Measurements from ENCODE around the gene PCDHB9.
"Not testable (repeated sequence)": the region's sequence is repeated elsewhere in the genome, so short reads cannot be mapped to it uniquely, and the experiment has no call there.

PCDHB9 gene

DNA sequence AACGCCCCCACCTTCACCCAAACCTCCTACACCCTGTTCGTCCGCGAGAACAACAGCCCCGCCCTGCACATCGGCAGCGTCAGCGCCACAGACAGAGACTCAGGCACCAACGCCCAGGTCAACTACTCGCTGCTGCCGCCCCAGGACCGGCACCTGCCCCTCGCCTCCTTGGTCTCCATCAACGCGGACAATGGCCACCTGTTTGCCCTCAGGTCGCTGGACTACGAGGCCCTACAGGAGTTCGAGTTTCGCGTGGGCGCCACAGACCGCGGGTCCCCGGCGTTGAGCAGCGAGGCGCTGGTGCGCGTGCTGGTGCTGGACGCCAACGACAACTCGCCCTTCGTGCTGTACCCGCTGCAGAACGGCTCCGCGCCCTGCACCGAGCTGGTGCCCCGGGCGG, 37.9 kb downstream of the PCDHB9 start:
- not testable (repeated sequence) for H3K36me3 ChIP-seq (ENCODE audit: control insufficient read depth, insufficient read depth, low read length); H3K9ac ChIP-seq (ENCODE audit: low read length); H3K4me3 ChIP-seq (ENCODE audit: low read length); H3K4me1 ChIP-seq (ENCODE audit: control insufficient read depth, insufficient read depth, low read length); H3K27me3 ChIP-seq (ENCODE audit: control insufficient read depth, insufficient read depth, low read length); H3K27ac ChIP-seq (ENCODE audit: low read depth, low read length)

DNA sequence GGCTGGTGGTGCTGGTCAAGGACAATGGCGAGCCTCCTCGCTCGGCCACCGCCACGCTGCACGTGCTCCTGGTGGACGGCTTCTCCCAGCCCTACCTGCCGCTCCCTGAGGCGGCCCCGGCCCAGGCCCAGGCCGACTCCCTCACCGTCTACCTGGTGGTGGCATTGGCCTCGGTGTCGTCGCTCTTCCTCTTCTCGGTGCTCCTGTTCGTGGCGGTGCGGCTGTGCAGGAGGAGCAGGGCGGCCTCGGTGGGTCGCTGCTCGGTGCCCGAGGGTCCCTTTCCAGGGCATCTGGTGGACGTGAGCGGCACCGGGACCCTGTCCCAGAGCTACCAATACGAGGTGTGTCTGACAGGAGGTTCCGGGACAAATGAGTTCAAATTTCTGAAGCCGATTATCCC, 38.5 kb downstream of the PCDHB9 start:
- H3K27me3 ChIP-seq (ENCODE audit: control insufficient read depth, insufficient read depth, low read length); H3K27ac ChIP-seq (ENCODE audit: low read depth, low read length); H3K4me3 ChIP-seq (ENCODE audit: low read length); H3K9ac ChIP-seq (ENCODE audit: low read length); H3K4me1 ChIP-seq (ENCODE audit: control insufficient read depth, insufficient read depth, low read length); H3K36me3 ChIP-seq (ENCODE audit: control insufficient read depth, insufficient read depth, low read length): not testable (repeated sequence)

GRCh38 chr5:141234109-141234667, 47.2 kb downstream of the PCDHB9 start:
- Histone ChIP-seq H3K27ac (ENCODE audit: low read depth, low read length) (no peak overlapping the region), H3K9ac (ENCODE audit: low read length) (no peak overlapping the region), H3K36me3 (ENCODE audit: control insufficient read depth, insufficient read depth, low read length) (no peaks in the 10 kb centered on the region), H3K4me3 (ENCODE audit: low read length) (peak overlapping the region; percentile 19), H3K27me3 (ENCODE audit: control insufficient read depth, insufficient read depth, low read length) (no peaks in the 10 kb centered on the region), H3K4me1 (ENCODE audit: control insufficient read depth, insufficient read depth, low read length) (no peaks in the 10 kb centered on the region)

DNA sequence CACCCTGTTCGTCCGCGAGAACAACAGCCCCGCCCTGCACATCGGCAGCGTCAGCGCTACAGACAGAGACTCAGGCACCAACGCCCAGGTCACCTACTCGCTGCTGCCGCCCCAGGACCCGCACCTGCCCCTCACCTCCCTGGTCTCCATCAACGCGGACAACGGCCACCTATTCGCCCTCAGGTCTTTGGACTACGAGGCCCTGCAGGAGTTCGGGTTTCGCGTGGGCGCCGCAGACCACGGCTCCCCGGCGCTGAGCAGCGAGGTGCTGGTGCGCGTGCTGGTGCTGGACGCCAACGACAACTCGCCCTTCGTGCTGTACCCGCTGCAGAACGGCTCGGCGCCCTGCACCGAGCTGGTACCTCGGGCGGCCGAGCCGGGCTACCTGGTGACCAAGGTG, 49.0 kb downstream of the PCDHB9 start:
- H3K4me3 ChIP-seq (ENCODE audit: low read length); H3K36me3 ChIP-seq (ENCODE audit: control insufficient read depth, insufficient read depth, low read length); H3K27ac ChIP-seq (ENCODE audit: low read depth, low read length); H3K27me3 ChIP-seq (ENCODE audit: control insufficient read depth, insufficient read depth, low read length); H3K9ac ChIP-seq (ENCODE audit: low read length); H3K4me1 ChIP-seq (ENCODE audit: control insufficient read depth, insufficient read depth, low read length): not testable (repeated sequence)

- no peaks in the 10 kb centered on the region for H3K27me3 ChIP-seq (ENCODE audit: control insufficient read depth, insufficient read depth, low read length)
- H3K4me1 ChIP-seq (ENCODE audit: control insufficient read depth, insufficient read depth, low read length), result no peaks in the 10 kb centered on the region
- H3K9ac ChIP-seq (ENCODE audit: low read length), result no peak overlapping the region
- no peak overlapping the region for H3K4me3 ChIP-seq (ENCODE audit: low read length)
- no peak overlapping the region for H3K27ac ChIP-seq (ENCODE audit: low read depth, low read length)
- no peaks in the 10 kb centered on the region for H3K36me3 ChIP-seq (ENCODE audit: control insufficient read depth, insufficient read depth, low read length)
These were observed 49.8 kb downstream of the PCDHB9 start for GRCh38 chr5:141236516-141237313.
